Natural killer cell (primary cell): ENCODE results near the gene TAF4. TPM values are rescaled to one million over a fixed set of nuclear protein-coding genes. Genes with fewer than 3 reads are reported as not detected.

ENCODE experiments used
- ATAC-seq, 3 donors: fragments of 150-1000 bp in 2 of 3; fragments of 200-7000 bp in 1 of 3; cut with Tn5 transposase; 1 replicate in 1 of 3; 2 replicates in 2 of 3; pipeline ENCODE4 v1.10.0; 2021; ENCODE audit warnings: mild to moderate bottlenecking in 2 of 3, moderate library complexity in 2 of 3
- DNase-seq, 2 donors: peaks; one replicate each; pipeline versions ENCODE4 v3.0.0 to v3.0.0-alpha.2; 2013 to 2021; ENCODE audit warnings: mixed read lengths in 1 of 2
- H3K27ac ChIP-seq: one replicate; pipeline ENCODE4 v1.5.1; 2013; ENCODE audit warnings: mild to moderate bottlenecking, low read length
- H3K27me3 ChIP-seq: one replicate; pipeline ENCODE4 v1.6.1; 2013; ENCODE audit warnings: low read length; ENCODE audit not compliant: control insufficient read depth, insufficient read depth
- H3K36me3 ChIP-seq: one replicate; pipeline ENCODE4 v1.6.1; 2013; ENCODE audit warnings: low read length; ENCODE audit not compliant: control insufficient read depth, insufficient read depth
- H3K4me1 ChIP-seq: one replicate; pipeline ENCODE4 v1.6.1; 2013; ENCODE audit warnings: low read length; ENCODE audit not compliant: control insufficient read depth, insufficient read depth
- H3K4me3 ChIP-seq: one replicate; pipeline ENCODE4 v1.5.1; 2013; ENCODE audit warnings: low read length
- H3K9me3 ChIP-seq: one replicate; pipeline ENCODE4 v1.6.1; 2013; ENCODE audit warnings: low read length; ENCODE audit not compliant: control insufficient read depth, insufficient read depth
- H3K27ac Mint-ChIP-seq, 2 donors: one replicate each; pipeline ENCODE4 v1.8.0; 2022; ENCODE audit warnings: mild to moderate bottlenecking in 2 of 2, mixed read lengths in 2 of 2, moderate library complexity in 1 of 2
- H3K27me3 Mint-ChIP-seq, 2 donors: one replicate each; pipeline ENCODE4 v1.8.0; 2022; ENCODE audit warnings: low read depth in 2 of 2, mixed read lengths in 2 of 2
- H3K36me3 Mint-ChIP-seq: one replicate; pipeline ENCODE4 v1.8.0; 2022; ENCODE audit warnings: mixed read lengths
- H3K4me1 Mint-ChIP-seq, 2 donors: one replicate each; pipeline ENCODE4 v1.8.0; 2022; ENCODE audit warnings: mixed read lengths in 2 of 2
- H3K4me3 Mint-ChIP-seq: one replicate; pipeline ENCODE4 v1.8.0; 2022; ENCODE audit warnings: mild to moderate bottlenecking, moderate library complexity, mixed read lengths
- H3K9me3 Mint-ChIP-seq, 2 donors: one replicate each; pipeline ENCODE4 v1.8.0; 2022; ENCODE audit warnings: mixed read lengths in 2 of 2
- CTCF ChIP-seq: fragments of 200-600 bp; IDR thresholded peaks from one replicate; pipeline ENCODE4 v1.8.0; 2022; ENCODE audit warnings: antibody characterized with exemption
- WGBS: methylation state at CpG from one replicate; pipeline ENCODE4 v1.1.7; 2013; ENCODE audit warnings: missing lambda C conversion rate; ENCODE audit not compliant: insufficient coverage; 5-methylcytosine and 5-hydroxymethylcytosine counted together
- intact Hi-C: fragments of 100-400 bp; cut with micrococcal nuclease; formaldehyde crosslinking; loops from one replicate; pipeline ENCODE4 v1.14.2; 2022
- total RNA-seq, 4 donors: library from RNA; stranded (reverse); fragments of 120-200 nt in 1 of 4; gene quantifications; one replicate each; pipeline versions ENCODE4 v1.2.3 to v1.2.4, GENCODE V29; 2013 to 2022

Gene TAF4
- total RNA-seq, 3 donors from 2014 or later (not counting 1 experiment from before 2014, with no cell fraction given): 30.0 to 35.1 (median 30.3) TPM

- TF ChIP-seq CTCF: no peak
- 93% methylated on average over 18 of the region's 18 CpGs for WGBS
Measured at GRCh38 chr20:62048821-62049291, 16.8 kb downstream of the TAF4 start.

GRCh38 chr20:62048346-62048761, 17.3 kb downstream of the TAF4 start:
- intact Hi-C loops: no loop called here
- no peak for TF ChIP-seq CTCF
- H3K4me1 ChIP-seq: peaks cover 15% of the 10 kb centered on the region
- no peak for DNase-seq
- no peak for ATAC-seq
- no peak overlapping the region for H3K4me3 ChIP-seq
- no peak overlapping the region for H3K27ac Mint-ChIP-seq
- no peaks in the 10 kb centered on the region for H3K9me3 ChIP-seq
- H3K27ac ChIP-seq: no peak overlapping the region
- WGBS: 93% methylated on average over 7 of the region's 7 CpGs
- H3K36me3 ChIP-seq: no peaks in the 10 kb centered on the region
- no peaks in the 10 kb centered on the region for H3K27me3 Mint-ChIP-seq
- no peak overlapping the region for H3K4me3 Mint-ChIP-seq
- no peaks in the 10 kb centered on the region for H3K27me3 ChIP-seq
- no peaks in the 10 kb centered on the region for H3K36me3 Mint-ChIP-seq
- no peaks in the 10 kb centered on the region for H3K9me3 Mint-ChIP-seq
- peaks cover 41 to 80% of the 10 kb centered on the region in 2 donors for H3K4me1 Mint-ChIP-seq

More at GRCh38 chr20:62048821-62049291, 16.8 kb downstream of the TAF4 start:
- Mint-ChIP-seq H3K27ac (no peak overlapping the region), H3K9me3 (no peaks in the 10 kb centered on the region), H3K27me3 (no peaks in the 10 kb centered on the region), H3K4me1 (peaks cover 36 to 77% of the 10 kb centered on the region in 2 donors), H3K4me3 (no peak overlapping the region), H3K36me3 (no peaks in the 10 kb centered on the region)
- Histone ChIP-seq H3K27ac (no peak overlapping the region), H3K9me3 (no peaks in the 10 kb centered on the region), H3K4me3 (no peak overlapping the region), H3K27me3 (no peaks in the 10 kb centered on the region), H3K4me1 (peaks cover 15% of the 10 kb centered on the region), H3K36me3 (no peaks in the 10 kb centered on the region)
- DNase-seq (no peak), ATAC-seq (no peak)
- intact Hi-C loops: no loop called here

GRCh38 chr20:62047666-62048345, 17.9 kb downstream of the TAF4 start:
- H3K27me3 Mint-ChIP-seq: no peaks in the 10 kb centered on the region
- no peak overlapping the region for H3K27ac ChIP-seq
- intact Hi-C loops: no loop called here
- H3K4me1 ChIP-seq: peaks cover 11% of the 10 kb centered on the region
- TF ChIP-seq CTCF: no peak
- H3K9me3 ChIP-seq: no peaks in the 10 kb centered on the region
- H3K36me3 Mint-ChIP-seq: no peaks in the 10 kb centered on the region
- H3K36me3 ChIP-seq: no peaks in the 10 kb centered on the region
- peaks cover 45 to 75% of the 10 kb centered on the region in 2 donors for H3K4me1 Mint-ChIP-seq
- ATAC-seq (no peak), DNase-seq (no peak)
- H3K27me3 ChIP-seq: no peaks in the 10 kb centered on the region
- no peaks in the 10 kb centered on the region for H3K9me3 Mint-ChIP-seq
- WGBS: 95% methylated on average over 24 of the region's 24 CpGs
- no peak overlapping the region for H3K4me3 ChIP-seq
- no peak overlapping the region for H3K4me3 Mint-ChIP-seq
- H3K27ac Mint-ChIP-seq: no peak overlapping the region

- intact Hi-C loops: no loop called here
- ATAC-seq (no peak), DNase-seq (no peak)
- Mint-ChIP-seq H3K27me3 (no peaks in the 10 kb centered on the region), H3K4me3 (no peak overlapping the region), H3K4me1 (peaks cover 56 to 71% of the 10 kb centered on the region in 2 donors), H3K27ac (no peak overlapping the region), H3K9me3 (no peaks in the 10 kb centered on the region), H3K36me3 (no peaks in the 10 kb centered on the region)
- no peak overlapping the region for H3K27ac ChIP-seq
- H3K4me3 ChIP-seq: no peak overlapping the region
- H3K4me1 ChIP-seq: peaks cover 10% of the 10 kb centered on the region
- H3K27me3 ChIP-seq: no peaks in the 10 kb centered on the region
- no peaks in the 10 kb centered on the region for H3K36me3 ChIP-seq
- H3K9me3 ChIP-seq: no peaks in the 10 kb centered on the region
- TF ChIP-seq CTCF: no peak
- WGBS: 97% methylated on average over 15 of the region's 15 CpGs
Measured at GRCh38 chr20:62046431-62046830, 19.2 kb downstream of the TAF4 start.
